Mesodermal cell (in vitro differentiated cells): ENCODE measurements around the gene DCAF6.

Experiments
- H3K27ac ChIP-seq: 2 replicates; pipeline ENCODE4 v1.7.0; 2013; ENCODE audit warnings: mild to moderate bottlenecking, low read depth, low read length, moderate library complexity; ENCODE audit not compliant: severe bottlenecking
- H3K36me3 ChIP-seq: 2 replicates; pipeline ENCODE4 v1.7.1; 2013; ENCODE audit warnings: mild to moderate bottlenecking, low read length, moderate library complexity; ENCODE audit not compliant: control insufficient read depth, insufficient read depth
- H3K4me1 ChIP-seq: one replicate; pipeline ENCODE4 v1.7.1; 2013; ENCODE audit warnings: mild to moderate bottlenecking, low read length; ENCODE audit not compliant: insufficient read depth, control insufficient read depth, poor library complexity, severe bottlenecking
- H3K4me3 ChIP-seq: 2 replicates; pipeline ENCODE4 v1.7.0; 2013; ENCODE audit warnings: low read length, control low read depth, mild to moderate bottlenecking; ENCODE audit not compliant: insufficient read depth, poor library complexity, severe bottlenecking; ENCODE audit errors: extremely low read depth
- H3K9me3 ChIP-seq: 2 replicates; pipeline ENCODE4 v1.7.1; 2013; ENCODE audit warnings: mild to moderate bottlenecking, low read length, moderate library complexity; ENCODE audit not compliant: control insufficient read depth
- WGBS, 2 experiments: methylation state at CpG; one replicate each; pipeline ENCODE4 v1.1.5; 2013; ENCODE audit warnings: missing lambda C conversion rate in 2 of 2; ENCODE audit not compliant: insufficient coverage in 2 of 2; 5-methylcytosine and 5-hydroxymethylcytosine counted together

The DCAF6 gene

GRCh38 chr1:167994560-167994959 is 58.1 kb downstream of the DCAF6 start:
- peaks cover 21% of the 10 kb centered on the region for H3K36me3 ChIP-seq
- H3K9me3 ChIP-seq: no peaks in the 10 kb centered on the region
- H3K27ac ChIP-seq: no peak overlapping the region
- no peaks in the 10 kb centered on the region for H3K4me1 ChIP-seq
- WGBS, 2 experiments: no CpG with 5 or more reads among the region's 2 CpGs
- H3K4me3 ChIP-seq: no peak overlapping the region

DNA sequence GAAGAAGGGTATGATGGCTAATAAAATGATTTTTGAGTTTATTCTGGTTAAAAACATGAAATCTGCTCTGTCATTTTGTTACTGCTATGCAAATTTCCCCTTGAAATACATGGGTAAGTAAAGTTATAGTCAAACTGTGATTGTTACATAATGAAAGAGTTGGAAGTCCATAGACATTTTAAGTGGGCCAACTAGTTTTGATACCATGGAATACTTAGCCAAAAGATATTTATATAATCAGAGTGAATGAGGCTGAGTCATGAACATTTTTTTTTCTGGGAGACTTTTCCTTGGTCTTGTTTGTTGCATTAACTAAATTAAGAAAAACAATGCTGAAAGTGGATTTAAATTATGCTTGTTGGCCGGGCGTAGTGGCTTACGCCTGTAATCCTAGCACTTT is 58.6 kb downstream of the DCAF6 start:
- no peaks in the 10 kb centered on the region for H3K9me3 ChIP-seq
- H3K4me3 ChIP-seq: no peak overlapping the region
- WGBS, 2 experiments: 95 to 96% methylated on average over 3 of the region's 3 CpGs
- peaks cover 21% of the 10 kb centered on the region for H3K36me3 ChIP-seq
- H3K27ac ChIP-seq: no peak overlapping the region
- no peaks in the 10 kb centered on the region for H3K4me1 ChIP-seq

GRCh38 chr1:167996266-167996665 is 59.8 kb downstream of the DCAF6 start:
- H3K36me3 ChIP-seq: peaks cover 25% of the 10 kb centered on the region
- H3K9me3 ChIP-seq: no peaks in the 10 kb centered on the region

GRCh38 chr1:167997037-167997575 is 60.6 kb downstream of the DCAF6 start:
- no peak overlapping the region for H3K27ac ChIP-seq
- no peak overlapping the region for H3K4me3 ChIP-seq
- no CpG with 5 or more reads among the region's 3 CpGs for WGBS, 2 experiments
- H3K9me3 ChIP-seq: no peaks in the 10 kb centered on the region
- H3K4me1 ChIP-seq: no peaks in the 10 kb centered on the region
- peaks cover 18% of the 10 kb centered on the region for H3K36me3 ChIP-seq

More at GRCh38 chr1:167996266-167996665, 59.8 kb downstream of the DCAF6 start:
- Histone ChIP-seq H3K4me3 (no peak overlapping the region), H3K4me1 (no peaks in the 10 kb centered on the region), H3K27ac (no peak overlapping the region)
- WGBS, 2 experiments: 100% methylated on average over 2 to 3 of the region's 3 CpGs

- Histone ChIP-seq H3K9me3 (no peaks in the 10 kb centered on the region), H3K36me3 (peaks cover 13% of the 10 kb centered on the region), H3K4me1 (no peaks in the 10 kb centered on the region), H3K4me3 (no peak overlapping the region), H3K27ac (no peak overlapping the region)
- no CpG with 5 or more reads among the region's 3 CpGs for WGBS, 2 experiments
Observed at GRCh38 chr1:167999877-168000276, 63.4 kb downstream of the DCAF6 start.

DNA sequence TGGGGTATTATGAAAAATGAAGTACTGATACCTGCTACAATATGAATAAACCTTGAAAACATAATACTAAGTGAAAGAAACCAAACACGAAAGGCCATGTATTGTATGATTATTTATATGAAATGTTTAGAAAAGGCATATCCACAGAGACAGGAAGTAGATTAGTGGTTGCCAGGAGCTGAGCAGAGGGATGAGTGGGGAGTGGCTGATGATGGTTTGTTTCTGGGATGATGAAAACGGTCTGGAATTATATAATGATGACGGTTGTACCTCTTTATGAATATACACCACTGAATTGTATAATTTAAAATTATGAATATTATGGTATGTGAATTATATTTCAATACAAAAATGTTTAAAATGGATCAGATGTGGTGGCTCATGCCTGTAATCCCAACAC is 64.2 kb downstream of the DCAF6 start:
- 100% methylated on average over 1 of the region's 3 CpGs; no CpG with 5 or more reads in 1 of the 2 experiments for WGBS, 2 experiments
- no peak overlapping the region for H3K27ac ChIP-seq
- H3K36me3 ChIP-seq: peaks cover 13% of the 10 kb centered on the region
- no peaks in the 10 kb centered on the region for H3K4me1 ChIP-seq
- no peaks in the 10 kb centered on the region for H3K9me3 ChIP-seq
- H3K4me3 ChIP-seq: no peak overlapping the region

DNA sequence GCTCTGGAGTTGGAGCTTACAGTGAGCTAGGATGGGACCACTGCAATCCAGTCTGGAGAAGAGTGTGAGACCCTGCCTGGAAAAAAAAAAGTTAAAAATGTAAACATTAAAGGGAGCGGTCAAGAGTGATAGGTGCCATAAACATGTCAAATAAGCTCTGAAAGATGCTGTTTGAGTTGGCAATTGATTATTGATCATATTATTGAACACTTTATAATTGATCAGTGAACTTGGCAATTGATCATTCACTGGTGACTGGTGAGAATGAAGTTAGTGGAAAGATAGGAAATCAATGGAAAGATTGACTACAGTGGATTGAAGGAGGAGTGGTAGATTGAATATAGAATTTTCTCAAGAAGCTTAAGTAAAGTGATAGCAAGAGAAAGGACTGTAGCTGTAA is 64.7 kb downstream of the DCAF6 start:
- H3K9me3 ChIP-seq: no peaks in the 10 kb centered on the region
- WGBS, 2 experiments: 100% methylated on average over 1 of the region's 1 CpG; no CpG with 5 or more reads in 1 of the 2 experiments
- H3K4me1 ChIP-seq: no peaks in the 10 kb centered on the region
- no peak overlapping the region for H3K27ac ChIP-seq
- H3K4me3 ChIP-seq: no peak overlapping the region
- peaks cover 13% of the 10 kb centered on the region for H3K36me3 ChIP-seq

GRCh38 chr1:168004531-168004930 is 68.0 kb downstream of the DCAF6 start:
- WGBS, 2 experiments: 100% methylated on average over 1 of the region's 2 CpGs

DNA sequence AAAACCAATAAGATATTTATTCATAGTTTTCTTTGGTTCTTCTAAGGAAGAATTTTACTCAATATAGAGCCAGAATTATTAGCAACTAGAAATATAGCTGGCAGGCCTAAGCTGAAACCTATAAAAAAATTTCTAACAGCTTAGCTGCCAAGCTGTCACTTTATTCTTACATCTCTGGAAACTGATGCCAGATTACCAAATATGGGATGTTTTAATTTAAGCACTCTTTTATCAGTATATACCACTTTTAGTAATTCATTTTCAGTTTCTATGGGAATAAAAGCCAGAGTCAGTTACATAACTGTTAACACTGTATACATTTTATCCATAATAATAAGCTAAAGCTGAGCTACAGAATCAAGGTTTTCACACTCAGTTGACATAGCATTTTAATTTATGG is 69.0 kb downstream of the DCAF6 start:
- no peaks in the 10 kb centered on the region for H3K4me1 ChIP-seq
- H3K27ac ChIP-seq: no peak overlapping the region
- no peak overlapping the region for H3K4me3 ChIP-seq
- no peaks in the 10 kb centered on the region for H3K9me3 ChIP-seq
- H3K36me3 ChIP-seq: peaks cover 22% of the 10 kb centered on the region

More at GRCh38 chr1:168004531-168004930, 68.0 kb downstream of the DCAF6 start:
- Histone ChIP-seq H3K9me3 (no peaks in the 10 kb centered on the region), H3K36me3 (peaks cover 23% of the 10 kb centered on the region), H3K4me3 (no peak overlapping the region), H3K4me1 (no peaks in the 10 kb centered on the region), H3K27ac (no peak overlapping the region)

- H3K27ac ChIP-seq: no peak overlapping the region
- no peaks in the 10 kb centered on the region for H3K4me1 ChIP-seq
- H3K9me3 ChIP-seq: no peaks in the 10 kb centered on the region
- WGBS, 2 experiments: no CpG with 5 or more reads among the region's 1 CpG
- peaks cover 26% of the 10 kb centered on the region for H3K36me3 ChIP-seq
- H3K4me3 ChIP-seq: no peak overlapping the region
Observed at GRCh38 chr1:168007691-168008090, 71.2 kb downstream of the DCAF6 start.

- no CpG with 5 or more reads among the region's 5 CpGs for WGBS, 2 experiments
- Histone ChIP-seq H3K4me3 (no peak overlapping the region), H3K4me1 (no peaks in the 10 kb centered on the region), H3K27ac (no peak overlapping the region), H3K9me3 (no peaks in the 10 kb centered on the region), H3K36me3 (peaks cover 24% of the 10 kb centered on the region)
Observed at GRCh38 chr1:168008595-168008994, 72.1 kb downstream of the DCAF6 start.
